Cerebellar cortex (tissue), 1 donor: ENCODE measurements around the gene CDHR1.
A peak's percentile ranks its signal among the peaks of the same experiment; 100 is the strongest.
"Not testable (repeated sequence)": the region's sequence is repeated elsewhere in the genome, so short reads cannot be mapped to it uniquely, and the experiment has no call there.

Experiments used
- DNase-seq: peaks from one replicate; pipeline ENCODE4 v3.0.0-alpha.2; 2015; ENCODE audit warnings: low spot score

CDHR1 gene

DNA sequence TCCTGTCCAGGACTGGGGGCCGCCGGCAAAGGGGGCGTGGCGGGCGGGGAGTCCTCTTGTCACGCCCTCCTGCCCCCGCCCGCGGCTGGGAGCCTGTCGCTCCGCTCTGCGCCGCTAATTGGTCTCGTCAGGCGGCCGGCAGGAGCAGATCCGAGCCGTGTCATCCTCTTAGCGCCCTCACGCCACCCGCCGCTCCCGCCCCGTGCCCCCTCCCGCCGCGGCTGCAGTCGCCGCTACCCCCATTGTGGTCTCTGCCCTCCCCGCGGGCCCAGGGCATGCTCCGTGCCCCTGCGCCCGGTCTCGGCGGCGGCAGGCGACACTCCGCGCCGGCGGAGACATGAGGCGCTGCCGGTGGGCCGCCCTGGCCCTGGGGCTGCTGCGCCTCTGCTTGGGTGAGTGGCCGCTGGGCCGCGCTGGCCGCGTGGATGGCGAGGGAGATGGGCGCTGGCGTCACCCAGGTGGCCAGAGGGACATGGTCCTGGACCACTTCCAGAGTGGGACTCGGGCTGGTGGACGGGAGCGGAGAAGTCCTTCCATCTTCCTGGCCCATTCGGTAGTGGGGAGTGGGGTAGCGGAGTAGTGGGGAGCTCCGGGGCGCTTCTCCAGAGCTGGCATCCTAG is at the start of gene CDHR1:
Gene CDHR1 (plus strand): TSS at position 114 of the 620 bp plus-strand sequence. CDS start 224 bp downstream, at position 338.
- no peak for DNase-seq

DNA sequence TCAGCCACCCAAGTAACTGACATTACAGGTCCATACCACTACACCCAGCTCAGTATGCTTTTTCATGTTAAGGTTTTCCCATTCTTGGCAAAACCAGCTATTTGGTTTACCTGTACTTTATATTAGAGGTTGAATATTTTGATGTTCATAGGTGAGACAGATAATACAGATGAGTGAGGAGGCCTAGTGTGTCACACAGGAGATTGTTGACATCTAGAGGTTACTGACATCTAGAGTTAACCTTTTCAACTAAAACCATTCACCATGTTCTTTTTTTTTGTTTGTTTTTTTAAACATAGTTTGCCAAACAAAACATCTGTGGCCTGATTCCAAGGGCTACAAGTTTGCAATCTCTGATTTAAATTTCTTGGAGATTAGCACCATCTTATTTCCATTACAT is 47.0 kb upstream of the CDHR1 start:
- no peak for DNase-seq

DNA sequence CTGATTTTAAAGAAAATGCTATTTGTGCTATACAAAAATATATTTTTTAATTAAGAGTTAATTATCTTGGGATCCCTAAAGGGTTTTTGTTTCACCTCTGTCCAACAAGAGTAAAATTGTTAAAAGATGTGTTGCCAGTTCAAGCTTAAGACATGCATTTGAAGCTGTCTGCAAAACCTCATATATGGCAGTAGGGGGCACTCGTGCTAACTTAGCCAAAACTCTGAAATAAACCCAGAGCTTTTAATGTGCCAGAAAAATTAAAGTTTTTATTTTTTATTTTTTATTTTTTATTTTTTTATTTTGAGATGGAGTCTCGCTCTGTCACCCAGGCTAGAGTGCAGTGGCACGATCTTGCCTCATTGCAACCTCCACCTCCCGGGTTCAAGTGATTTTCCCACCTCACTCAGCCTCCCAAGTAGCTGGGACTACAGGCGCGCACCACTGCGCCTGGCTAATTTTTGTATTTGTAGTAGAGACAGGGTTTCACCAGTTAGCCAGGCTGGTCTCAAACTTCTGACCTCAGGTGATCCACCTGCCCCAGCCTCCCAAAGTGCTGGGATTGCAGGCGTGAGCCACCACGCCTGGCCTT is 46.2 kb upstream of the CDHR1 start:
- DNase-seq, result peak; percentile 46

DNA sequence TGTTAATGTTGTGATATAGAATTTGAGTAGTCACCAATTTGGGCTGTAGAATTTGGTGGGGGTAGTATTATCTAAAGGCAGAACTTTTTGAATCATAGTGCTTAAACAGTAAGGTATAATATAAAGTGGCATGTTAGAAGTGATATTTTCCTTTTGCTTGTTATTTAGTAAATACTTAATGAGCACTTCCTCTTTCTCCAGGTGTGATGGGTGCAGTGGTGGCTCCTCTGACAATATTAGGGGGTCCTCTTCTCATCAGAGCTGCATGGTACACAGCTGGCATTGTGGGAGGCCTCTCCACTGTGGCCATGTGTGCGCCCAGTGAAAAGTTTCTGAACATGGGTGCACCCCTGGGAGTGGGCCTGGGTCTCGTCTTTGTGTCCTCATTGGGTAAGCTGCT is 44.5 kb upstream of the CDHR1 start:
- no peak for DNase-seq

DNA sequence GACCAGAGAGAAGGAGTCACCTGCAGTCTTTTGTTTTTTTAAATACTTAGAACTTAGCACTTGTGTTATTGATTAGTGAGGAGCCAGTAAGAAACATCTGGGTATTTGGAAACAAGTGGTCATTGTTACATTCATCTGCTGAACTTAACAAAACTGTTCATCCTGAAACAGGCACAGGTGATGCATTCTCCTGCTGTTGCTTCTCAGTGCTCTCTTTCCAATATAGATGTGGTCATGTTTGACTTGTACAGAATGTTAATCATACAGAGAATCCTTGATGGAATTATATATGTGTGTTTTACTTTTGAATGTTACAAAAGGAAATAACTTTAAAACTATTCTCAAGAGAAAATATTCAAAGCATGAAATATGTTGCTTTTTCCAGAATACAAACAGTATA is 41.6 kb upstream of the CDHR1 start:
- no peak for DNase-seq

DNA sequence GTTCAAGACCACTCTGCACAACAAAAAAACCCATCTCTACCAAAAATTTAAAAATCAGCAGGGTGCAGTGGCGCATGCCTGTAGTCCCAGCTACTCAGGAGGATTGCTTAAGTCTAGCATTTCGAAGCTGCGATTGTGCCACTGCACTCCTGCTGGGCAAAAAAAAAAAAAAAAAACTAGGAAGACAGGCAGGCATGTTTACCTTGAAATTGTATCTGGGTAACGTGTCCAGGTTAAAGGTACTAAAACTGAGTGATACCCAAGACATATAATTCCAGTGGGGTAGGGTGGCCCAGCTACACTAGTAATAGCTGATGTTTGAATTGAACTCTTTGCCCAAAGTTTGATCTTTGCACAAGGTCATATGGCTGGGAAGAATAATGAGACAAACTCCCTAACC is 38.8 kb upstream of the CDHR1 start:
- DNase-seq, result no peak

DNA sequence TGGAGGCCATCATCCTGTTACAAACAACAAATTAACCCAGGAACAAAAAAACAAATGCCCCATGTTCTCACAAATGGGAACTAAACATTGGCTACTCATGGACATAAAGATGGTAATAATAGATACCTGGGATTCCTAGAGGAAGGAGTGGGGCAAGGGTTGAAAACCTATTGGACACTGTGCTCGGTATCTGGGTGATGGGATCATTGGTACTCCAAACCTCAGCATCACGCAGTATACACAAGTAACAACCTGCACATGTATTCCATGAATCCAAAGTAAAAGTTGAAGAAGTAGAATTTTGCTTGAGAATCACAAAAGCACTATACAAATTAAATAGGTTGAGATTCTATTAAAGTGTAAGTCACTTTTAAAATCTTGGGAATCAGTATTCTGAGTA is 38.3 kb upstream of the CDHR1 start:
- no peak for DNase-seq

DNA sequence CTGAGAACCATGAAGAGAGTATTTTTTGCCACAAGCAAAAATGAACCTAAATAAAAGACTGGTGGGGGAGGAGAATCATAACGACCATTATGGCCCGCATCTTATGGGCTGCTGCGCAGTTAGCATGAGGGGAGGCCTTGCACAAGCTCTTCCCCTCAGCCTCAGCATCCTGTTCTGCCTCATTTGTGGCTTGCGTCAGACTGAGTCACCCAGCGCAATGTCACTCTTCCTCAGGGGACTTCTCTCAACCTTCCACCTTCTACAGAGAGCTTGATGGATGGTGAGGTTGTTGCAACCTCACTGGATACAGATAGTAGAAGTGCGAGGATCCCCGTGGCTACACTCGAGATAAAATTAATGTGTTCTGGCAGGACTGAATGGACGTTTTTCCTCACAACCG is 37.6 kb upstream of the CDHR1 start:
- no peak for DNase-seq

DNA sequence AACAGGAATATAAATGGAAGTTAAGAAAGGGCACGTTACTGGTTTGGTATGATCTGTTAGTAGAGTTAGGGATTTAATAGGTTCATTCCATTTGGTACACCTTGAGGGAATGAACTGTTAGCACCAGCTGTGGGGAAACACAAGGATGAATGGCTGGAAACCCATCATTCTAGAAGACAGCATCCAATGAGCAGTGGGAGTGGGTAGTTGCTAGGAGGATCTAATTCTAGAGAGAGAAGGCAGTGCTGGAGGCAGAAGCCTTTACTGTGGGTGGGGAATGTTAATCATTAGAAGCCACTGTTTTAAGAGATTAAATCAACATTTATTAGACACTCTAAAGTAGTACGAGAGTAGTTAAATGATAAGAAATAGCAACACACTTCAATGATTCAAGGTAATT is 36.3 kb upstream of the CDHR1 start:
- DNase-seq, result no peak

DNA sequence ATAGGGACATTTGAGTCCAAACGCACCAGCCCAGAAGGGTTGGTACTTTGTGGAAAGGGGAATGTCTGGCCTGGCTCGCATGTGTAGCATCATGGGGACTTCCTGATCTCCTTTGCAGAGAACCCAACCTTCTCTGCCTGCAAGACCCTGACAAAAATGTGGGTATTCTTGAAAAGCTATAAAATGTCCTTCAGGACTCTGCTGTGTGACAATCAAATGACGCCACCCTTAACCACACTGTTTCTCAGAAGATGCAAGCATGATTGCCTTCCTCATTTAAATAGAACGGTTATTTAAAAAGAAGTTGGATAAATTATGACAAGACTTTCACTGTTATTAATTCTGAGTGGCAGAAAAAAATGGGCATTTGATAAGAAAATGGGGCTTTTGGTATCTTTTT is 35.8 kb upstream of the CDHR1 start:
- no peak for DNase-seq

DNA sequence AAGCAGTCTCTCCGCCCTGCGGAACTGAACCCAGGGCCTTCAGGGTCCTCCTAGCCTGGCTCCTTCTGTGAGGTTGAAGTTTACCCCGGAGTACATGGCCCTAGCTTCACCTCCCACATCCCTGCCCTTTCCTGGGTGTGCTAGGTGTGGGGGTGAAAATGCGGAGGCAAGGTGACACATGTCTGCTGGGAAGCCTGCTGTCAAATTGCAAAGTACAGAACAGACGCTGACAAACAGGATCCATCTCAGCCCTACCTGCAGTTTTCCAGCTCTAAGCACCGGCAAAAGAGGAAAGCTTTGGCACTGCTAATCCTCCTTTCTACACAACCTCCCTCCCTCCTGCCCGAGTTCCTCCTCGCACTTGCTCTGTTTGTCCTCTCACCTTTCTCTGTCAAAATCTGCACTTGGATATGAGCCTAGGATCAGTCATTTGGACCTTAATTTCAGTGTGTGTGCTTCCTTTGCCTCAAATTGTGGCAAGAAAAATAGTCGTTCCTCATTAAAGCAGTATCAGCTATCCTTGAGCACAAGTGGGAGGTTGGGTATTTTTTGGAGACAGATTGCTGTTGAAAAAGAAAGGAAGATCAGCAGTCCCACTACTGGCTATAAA is 35.2 kb upstream of the CDHR1 start:
- DNase-seq, result peak; percentile 14

DNA sequence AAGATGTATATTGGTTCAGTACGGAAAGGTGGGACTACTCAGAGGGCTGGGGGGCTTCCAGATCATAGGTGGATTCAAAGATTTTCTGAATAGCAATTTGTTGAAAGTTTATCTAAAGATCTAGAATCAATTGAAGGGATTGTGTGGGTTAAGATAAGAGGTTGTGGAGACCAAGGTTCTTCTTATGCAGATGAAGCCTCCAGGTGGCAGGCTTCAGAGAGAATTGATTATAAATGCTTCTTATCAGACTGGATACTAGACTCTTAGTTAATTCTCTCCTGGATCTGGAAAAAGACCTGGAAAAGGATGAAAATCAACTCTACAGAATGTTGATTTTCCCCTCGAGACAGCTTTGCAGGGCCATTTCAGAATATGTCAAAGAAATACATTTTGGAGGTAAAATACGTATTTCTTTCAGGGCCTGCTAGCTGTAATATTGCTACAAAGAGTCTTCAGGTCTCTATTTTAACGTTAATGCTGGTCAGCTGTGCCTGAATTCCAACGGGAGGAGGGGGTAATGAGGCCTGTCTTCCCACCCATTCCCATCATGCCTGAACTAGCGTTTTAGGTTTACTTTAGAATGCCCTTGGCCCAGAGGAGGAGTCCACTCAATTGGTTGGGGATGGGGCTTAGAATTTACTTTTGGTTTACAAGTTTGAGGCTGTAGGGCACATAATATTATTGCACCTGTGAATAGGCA is 33.5 kb upstream of the CDHR1 start:
- no peak for DNase-seq

DNA sequence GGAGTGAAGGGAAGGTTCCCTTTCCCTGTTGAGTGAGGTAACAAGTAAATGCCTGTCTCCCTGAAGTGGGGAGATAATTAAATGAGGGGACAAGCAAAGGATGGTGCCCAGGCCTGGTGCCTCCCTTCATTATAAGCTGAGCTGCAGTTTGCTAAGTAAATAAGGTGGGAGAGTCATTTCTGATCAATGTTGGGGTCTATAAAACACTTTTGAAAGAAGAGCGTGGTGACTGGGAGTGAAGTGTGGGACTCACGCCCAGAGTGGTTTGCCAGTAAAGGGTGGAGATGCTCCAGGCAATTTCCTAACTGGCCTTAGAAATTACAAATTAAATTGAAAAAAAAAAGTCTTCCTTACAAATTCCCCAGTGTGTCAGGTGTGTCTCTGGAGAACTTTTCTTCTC is 30.3 kb upstream of the CDHR1 start:
- DNase-seq, result no peak

DNA sequence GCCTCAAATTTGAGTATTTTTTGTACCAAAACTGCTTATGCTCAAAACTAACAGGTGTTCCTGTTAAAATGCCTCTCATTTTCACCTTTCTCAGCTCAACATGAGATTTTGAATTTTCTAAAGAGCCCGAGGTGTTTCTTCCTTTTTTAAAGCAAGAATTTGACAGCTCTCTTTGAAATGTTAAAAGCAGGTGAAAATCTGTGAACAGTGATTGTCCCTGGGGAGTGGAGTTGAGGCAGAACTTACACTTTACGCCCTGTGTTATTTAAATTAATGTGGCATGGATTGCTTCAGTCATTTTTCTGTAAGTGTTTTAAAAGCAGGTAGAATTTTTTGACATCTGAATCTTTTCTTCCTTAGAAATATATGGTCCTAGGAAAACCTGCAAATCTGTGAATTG is 29.9 kb upstream of the CDHR1 start:
- no peak for DNase-seq

DNA sequence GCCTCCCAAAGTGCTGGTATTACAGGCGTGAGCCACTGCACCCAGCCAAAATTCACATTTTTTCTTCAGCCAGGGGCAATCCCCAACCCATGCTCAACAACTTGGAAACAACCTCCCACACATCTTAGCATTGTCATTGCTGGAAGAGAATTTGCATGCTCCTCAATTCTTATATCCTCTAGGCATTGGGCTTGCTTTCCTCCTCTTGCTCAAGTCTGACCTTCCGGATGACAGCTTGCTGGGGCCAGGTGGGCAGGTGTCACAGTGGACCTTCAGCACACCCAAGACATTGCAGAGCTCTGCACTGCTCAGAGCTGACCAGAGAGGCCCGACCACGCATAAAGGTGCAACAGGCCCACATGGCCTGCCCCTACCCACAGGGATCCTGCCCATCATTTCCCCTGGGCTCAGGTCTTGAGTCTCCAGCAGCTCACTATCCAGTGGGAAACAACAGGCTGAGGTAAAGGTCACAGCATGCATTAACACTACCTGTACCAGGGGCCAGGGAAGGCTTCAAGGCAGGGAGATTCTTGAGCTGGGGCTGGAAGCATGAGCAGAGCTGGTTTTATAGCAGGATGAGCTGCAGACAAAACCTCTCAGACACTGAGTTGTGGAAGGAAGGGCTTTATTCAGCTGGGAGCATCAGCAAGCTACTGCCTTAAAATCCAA is 27.6 kb upstream of the CDHR1 start:
- DNase-seq, result no peak

DNA sequence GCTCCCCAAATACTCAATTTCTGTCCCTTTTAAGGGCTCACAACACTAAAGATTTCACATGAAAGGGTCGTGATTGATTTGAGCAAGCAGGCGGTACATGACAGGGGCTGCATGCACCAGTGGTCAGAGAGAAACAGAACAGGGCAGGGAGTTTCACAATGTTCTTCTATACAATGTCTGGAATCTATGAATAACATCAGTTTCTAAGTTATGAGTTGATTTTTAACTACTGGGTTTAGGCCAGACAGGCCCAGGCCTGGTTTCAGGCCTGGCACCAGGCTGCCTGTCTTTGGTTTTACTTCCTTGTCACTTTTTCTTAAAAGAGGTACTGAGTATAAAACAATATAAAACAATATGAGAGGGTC is 27.1 kb upstream of the CDHR1 start:
- DNase-seq, result not testable (repeated sequence)

DNA sequence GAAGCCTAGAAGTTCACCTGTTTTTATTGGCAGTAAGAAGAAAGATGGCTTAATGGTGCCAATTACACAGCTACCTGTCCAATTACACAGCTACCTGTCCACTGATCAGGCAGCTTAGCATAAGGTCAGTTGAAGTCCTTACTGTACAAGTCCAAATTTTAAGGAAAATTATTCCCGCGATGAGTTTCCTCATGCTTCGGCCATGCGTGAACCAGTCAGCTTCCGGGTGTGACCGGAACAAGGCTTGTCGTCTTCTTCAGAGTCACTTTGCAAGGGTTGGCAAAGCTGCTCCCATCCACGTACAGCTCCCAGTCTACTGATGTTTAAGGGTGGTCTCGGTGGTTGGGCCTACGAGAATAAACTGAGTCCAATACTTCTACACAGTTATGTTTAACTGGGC is 26.0 kb upstream of the CDHR1 start:
- not testable (repeated sequence) for DNase-seq

DNA sequence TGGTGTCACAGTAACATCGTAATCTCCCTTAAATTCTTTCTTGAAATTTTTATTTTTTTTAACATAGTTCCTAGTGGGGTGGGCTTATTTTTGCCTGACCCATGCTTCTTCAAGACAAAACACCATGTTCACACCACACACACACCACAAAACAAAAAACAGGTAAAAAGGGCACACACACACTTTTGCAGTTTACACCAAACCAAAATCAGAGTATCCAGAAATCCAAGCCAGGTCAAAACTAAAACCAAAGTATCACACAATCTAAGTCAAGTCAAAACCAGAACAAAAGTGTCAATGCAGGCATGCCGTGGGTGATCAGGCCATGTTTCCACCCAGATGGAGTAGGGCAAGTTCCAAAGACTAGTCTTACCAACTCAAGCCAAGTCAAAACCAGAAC is 23.1 kb upstream of the CDHR1 start:
- DNase-seq, result not testable (repeated sequence)

DNA sequence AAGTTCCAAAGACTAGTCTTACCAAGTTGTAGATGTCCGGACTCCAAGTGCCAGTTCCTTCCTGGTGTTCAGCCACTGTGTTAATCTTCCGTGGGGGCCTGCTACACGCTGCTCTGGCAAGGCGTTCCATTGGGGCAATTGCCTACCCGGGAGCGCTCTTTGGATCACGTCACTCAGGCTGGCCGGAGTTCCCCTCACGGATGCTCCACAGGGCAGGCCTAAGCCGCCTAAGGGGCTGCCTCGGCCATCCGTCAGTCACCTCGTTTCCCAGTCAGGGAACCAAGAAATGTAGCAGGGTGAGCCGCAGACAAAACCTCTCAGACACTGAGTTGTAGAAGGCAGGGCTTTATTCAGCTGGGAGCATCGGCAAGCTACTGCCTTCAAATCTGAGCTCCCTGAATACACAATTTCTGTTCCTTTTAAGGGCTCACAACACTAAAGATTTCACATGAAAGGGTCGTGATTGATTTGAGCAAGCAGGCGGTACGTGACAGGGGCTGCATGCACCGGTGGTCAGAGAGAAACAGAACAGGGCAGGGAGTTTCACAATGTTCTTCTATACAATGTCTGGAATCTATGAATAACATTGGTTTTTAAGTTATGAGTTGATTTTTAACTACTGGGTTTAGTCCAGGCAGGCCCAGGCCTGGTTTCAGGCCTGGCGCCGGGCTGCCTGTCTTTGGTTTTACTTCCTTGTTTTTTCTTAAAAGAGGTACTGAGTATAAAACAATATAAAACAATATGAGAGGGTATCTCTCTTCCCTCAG is 22.5 kb upstream of the CDHR1 start:
- DNase-seq, result not testable (repeated sequence)

DNA sequence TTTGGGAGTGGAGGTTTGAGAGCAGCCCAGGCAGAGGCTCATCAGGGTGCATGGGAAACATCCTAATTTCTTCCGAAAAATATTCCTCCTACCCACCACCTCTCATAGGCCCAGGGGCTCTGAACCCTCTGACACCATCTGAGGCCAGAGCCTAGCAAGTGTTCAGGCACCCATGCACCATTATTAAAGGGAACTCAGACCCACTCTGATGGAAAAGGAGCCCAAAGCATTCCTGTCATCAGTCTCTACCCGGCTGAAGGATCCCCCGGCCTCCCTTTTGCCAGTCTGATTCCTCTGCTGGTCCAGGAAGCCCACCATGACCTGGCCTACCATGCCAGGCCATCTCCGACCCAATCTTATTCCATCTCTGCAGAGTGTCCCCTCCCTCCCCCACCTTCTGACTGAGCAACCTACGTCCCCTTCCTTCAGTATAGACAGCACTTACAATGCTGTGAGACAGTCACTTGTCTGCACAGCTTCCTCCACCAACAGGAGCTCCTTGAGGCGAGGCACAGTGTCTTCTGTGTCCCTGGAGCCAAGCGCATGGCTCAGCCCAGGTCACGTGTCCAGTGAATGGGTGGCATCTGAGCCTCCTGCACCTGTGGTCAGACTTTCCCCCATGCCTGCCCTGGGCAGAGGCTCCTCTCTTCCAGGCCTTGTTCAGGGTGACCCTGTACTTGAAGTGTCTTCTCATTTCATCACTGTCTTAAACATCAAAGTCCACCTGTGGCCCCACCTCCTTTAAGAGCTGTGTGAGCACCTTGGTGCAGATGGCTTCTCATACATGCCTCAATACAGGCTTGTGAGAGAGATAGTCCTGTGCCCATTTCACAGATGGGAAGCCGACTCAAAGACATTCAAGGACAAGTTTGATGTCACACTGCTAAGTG is 21.6 kb upstream of the CDHR1 start:
- DNase-seq, result no peak

DNA sequence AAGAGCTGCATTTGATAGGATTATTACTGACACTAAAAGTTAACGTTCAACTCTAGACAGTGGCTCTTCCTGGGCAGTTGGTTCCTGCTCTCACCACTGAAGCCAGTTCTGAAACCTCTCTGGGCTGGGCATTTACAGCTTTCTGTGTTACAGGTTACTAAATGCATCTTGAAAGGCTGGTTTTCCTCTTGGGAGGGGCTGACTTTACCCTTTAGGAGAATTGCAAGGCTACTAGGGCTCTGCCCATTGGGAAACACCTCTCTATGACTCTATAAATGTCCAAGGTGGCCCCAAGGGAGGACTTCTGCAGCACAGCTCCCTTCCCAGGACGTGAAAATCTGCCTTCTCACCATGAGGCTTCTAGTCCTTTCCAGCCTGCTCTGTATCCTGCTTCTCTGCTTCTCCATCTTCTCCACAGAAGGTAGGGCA is 20.8 kb upstream of the CDHR1 start, which contains the start of gene GPR15LG:
Gene GPR15LG (plus strand): TSS at position 301 of the 429 bp plus-strand sequence. CDS start 51 bp downstream, at position 352.
- DNase-seq, result no peak
